NCI-H82 (cell line): Measurements from ENCODE around the gene MSH3.
"Not testable (repeated sequence)": the region's sequence is repeated elsewhere in the genome, so short reads cannot be mapped to it uniquely, and the experiment has no call there.

Experiments used
- DNase-seq: peaks from one replicate; lab custom pipeline; 2025; lab: John Stamatoyannopoulos, UW

Gene MSH3

DNA sequence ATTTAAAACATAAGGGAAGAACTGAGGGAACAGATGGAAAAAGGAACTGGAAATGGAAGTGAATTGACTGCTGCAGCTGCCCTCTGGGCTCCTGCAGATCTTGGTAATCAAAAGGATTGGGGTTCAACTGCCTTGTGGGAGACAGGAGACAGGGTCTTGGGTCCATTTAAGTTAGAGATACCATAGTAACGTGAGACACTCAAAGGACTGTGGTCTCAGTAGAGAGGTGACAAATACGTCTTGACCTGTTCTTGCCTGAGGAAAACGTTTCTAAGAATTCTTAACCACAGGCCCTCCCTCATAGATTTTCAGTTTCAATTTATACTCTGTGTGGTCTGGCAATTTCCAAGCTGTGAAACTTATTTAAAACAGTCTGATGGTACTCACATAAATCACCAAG, 101.2 kb downstream of the MSH3 start:
- DNase-seq: no peak

GRCh38 chr5:80756292-80756691, 101.8 kb downstream of the MSH3 start:
- DNase-seq: peak; percentile 7

DNA sequence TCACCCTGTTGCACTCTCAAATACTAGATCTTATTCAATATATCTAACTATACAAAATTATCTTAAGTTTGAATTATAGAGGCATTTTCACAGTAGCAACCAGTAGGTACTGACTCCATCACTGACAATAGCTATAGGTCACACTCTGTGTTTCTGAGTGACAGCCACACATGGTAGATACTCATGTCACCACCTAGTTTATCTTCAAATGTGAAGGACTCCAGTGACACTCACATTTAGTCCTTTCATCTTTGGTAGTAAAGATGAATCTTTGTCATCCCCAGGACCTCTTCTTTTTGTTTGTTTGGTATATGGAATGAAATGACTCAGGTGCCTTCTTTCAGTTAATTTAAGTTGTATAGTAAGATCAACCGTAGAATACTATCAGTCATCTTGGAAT, 102.8 kb downstream of the MSH3 start:
- no peak for DNase-seq

DNA sequence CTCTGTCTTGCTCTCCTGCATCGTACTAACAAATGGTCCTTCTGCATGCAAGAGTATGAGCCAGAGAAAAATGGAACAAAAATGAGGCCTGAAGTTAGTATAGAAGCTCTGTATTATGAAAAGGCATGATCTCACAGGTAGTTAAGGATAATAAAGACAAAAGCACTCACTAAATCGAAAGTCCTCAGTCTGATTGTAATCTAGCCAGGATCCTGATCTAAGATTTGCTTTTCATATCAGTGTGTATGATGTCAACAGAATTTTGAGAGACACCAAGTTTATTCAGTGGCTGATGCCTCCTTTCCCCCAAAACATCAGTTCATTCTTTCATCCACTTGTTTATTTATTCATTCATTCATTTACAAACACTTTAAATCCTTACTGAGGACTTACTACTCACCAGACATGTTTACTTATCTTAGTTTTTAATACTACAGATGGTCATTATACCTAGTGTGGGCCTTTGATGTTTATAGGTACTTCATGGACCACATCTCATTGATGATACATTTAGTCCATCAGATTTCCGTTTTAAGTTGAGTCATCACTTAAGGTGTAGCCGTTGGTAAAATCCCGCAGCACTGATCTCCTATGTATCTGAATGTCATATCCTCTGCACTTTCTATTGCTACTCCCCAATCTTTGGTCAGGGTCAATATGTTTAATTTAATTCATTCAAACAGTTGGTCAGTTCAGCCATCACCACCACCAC, 105.6 kb downstream of the MSH3 start:
- DNase-seq: no peak

DNA sequence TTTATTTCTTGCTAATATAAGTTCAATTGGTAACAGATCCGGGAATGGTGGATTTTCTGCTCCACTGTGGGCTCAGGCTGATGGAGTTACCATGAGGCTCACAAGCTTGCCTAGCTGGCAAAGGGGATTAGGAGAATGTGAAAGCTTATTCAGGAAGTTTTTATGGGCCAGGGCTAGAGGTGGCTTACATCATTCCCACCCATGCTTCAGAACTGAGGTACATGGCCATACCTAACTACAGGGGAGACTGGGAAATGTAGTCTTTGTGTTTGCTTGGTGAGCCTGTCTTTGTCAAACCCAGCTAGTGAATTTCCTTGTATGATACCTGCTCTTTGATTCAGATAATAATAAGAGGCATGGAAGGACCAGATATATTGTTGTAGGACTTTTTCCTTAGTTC, 106.2 kb downstream of the MSH3 start:
- DNase-seq: peak; percentile 24

GRCh38 chr5:80761176-80761575, 106.7 kb downstream of the MSH3 start:
- DNase-seq: no peak

DNA sequence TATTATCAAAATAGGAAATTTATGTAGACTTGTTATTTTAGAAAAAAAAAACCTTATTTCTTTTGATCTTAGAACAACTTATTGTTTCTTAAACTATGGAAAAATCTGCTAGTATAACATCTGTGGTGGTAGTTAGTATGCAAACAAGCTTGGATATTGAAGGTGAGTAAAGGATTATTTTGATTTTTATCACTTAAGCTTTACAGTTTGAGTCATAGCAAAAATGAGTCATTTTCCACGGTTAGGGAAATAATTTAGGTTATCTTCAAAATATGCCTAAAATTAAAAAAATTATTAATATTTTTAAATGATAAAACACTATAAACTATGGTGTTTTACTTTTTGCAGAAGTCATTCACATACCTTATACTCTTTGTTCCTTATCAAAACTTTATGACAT, 107.5 kb downstream of the MSH3 start:
- DNase-seq: no peak

DNA sequence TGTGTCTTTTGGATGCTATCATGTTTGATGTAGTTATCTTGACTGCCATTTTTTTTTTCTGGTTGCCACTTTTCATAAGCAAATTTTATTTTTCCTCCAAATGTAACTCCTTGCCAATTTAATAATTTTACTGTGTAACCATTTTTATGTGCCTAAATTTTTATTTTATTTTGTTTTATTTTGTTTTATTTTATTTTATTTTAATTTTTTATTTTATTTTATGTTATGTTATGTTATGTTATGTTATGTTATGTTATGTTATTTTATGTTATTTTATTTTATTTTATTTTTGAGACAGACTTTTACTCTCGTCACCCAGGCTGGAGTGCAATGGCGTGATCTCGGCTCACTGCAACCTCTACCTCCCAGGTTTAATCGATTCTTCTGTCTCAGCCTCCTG, 108.1 kb downstream of the MSH3 start:
- no peak for DNase-seq

GRCh38 chr5:80763211-80763610, 108.8 kb downstream of the MSH3 start:
- peak; percentile 15 for DNase-seq

DNA sequence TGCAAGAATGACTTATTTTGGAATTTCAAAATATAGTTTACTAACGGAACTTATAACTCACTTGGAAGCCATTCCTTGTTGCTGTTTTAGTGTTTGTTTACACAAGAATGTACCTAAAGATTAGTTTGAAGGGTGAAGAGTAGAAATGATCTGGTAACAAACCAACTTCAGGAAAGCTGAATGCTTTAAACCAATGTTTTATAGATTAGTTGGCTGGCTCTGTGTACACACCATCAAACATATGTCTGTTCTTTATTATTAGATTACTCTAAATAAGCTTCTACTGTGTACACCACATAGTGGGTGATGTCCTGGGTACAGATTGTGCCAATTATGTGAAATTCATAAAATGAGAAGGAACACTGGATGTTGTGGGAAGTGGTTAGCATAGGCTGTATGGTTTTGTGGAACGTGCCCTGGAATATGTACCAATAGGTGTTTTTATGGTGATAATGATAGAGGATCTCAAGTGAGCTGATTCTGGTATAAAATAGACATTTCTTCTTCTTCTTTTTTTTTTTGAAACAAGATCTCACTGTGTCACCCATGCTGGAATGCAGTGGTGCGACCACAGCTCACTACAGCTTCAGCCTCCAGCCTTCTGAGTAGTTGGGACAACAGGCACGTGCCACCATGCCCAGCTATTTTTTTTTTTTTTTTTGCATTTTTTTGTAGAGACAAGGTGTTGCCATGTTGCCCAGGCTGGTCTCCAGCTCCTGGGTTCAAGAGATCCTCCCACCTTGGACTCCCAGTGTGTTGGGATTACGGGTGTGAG, 109.6 kb downstream of the MSH3 start:
- peak; percentile 6 for DNase-seq

DNA sequence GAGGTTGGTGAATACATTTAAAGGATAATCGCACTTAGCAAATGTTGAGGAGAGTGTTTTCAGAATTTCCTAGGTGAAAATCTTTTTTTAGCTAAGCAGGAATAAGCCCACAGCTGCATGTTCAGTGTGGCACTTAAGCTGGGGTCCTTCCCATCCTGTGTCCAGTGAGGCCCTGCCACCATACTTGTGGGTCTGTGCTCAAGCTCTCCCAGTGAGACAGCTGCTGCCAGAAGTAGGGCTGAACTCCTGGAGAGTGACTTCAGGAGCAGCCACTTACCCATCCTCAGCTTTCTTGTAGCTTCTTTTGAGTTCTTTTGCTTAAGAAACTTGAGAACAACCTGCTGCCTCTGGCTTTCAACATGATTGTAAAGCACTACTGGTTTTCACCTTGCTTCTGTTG, 110.3 kb downstream of the MSH3 start:
- DNase-seq: no peak

GRCh38 chr5:80777347-80778287, 123.2 kb downstream of the MSH3 start:
- no peak for DNase-seq

DNA sequence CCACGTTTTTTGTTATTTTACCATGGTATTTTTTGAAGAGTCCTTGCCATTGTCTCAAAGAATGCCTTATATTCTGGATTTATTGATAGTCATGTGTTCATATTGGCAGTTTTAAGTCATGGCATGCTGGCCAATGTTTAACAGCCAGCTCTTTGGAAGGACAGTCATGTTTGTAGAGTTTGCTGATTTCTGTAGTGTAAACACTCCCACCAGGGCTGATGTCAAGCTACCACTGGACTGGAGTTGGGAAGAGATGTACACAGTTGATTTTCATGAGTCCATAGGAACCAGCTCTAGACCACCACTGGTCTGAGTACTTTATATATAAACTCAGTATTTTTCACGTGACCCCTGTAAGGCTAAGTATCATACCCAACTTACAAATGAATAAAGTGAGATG, 125.6 kb downstream of the MSH3 start:
- DNase-seq: no peak

- no peak for DNase-seq
These were observed 126.4 kb downstream of the MSH3 start for GRCh38 chr5:80780761-80781285.

GRCh38 chr5:80781356-80781755, 126.9 kb downstream of the MSH3 start:
- DNase-seq: no peak

GRCh38 chr5:80782626-80783025, 128.2 kb downstream of the MSH3 start:
- no peak for DNase-seq

DNA sequence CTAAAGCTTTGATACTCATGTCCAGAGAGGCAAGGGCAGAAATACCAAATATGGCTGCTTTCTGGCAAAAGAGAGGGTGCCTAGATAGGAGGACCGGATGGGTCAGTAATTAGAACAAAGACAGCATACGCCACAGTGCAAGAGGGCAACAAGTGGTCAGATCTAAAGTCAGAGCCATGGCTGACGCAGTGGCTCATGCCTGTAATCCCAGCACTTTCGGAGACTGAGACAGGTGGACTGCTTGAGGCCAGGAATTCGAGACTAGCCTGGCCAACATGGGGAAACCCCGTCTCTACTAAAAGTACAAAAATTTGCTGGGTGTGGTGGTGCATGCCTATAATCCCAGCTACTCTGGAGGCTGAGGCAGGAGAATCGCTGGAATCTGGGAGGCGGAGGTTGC, 129.3 kb downstream of the MSH3 start:
- DNase-seq: not testable (repeated sequence)

GRCh38 chr5:80784451-80784850, 130.0 kb downstream of the MSH3 start:
- peak; percentile 60 for DNase-seq

GRCh38 chr5:80789319-80790016, 135.0 kb downstream of the MSH3 start:
- DNase-seq: not testable (repeated sequence)

- no peak for DNase-seq
These were observed 136.2 kb downstream of the MSH3 start for GRCh38 chr5:80790698-80791097.

DNA sequence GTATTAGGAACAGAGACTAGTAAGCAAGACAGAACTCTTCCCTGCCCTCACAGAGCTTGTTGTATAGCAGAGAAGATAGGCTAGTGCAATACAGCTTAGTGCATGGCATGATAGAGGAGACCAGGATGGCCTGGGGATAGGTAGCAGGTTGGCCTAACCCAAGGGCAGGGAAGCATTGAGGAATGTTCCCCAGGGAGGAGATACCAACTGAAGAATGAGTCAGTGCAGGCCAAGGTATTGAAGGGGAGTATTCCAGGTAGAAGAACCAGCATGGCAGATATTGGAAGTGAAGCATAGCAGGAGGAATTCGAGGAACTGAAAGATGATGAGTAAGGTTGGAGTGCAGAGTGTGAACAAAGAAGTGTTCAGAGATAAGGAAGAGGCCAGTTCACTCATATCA, 138.9 kb downstream of the MSH3 start:
- DNase-seq: no peak

GRCh38 chr5:80796846-80797245, 142.4 kb downstream of the MSH3 start:
- peak; percentile 84 for DNase-seq
